ENCODE results near the gene SH3PXD2A. TPM values are rescaled to one million over a fixed set of nuclear protein-coding genes. Genes with fewer than 3 reads are reported as not detected.

The SH3PXD2A gene
- total and polyA plus RNA-seq, 2 donors (not counting 1 experiment from before 2014, with no cell fraction given): 3.2 to 33.5 TPM

GRCh38 chr10:103767756-103768155, 87.6 kb downstream of the SH3PXD2A start:
- intact Hi-C loops (cut with micrococcal nuclease): no loop called here
- Histone ChIP-seq H3K79me2 (ENCODE audit: control insufficient read depth, insufficient read depth, low read length) (no peaks in the 10 kb centered on the region), H3K9ac (ENCODE audit: low read length) (no peak overlapping the region), H3K4me3 (ENCODE audit: control extremely low read depth in 1 of 5, extremely low read depth in 1 of 5, insufficient read depth in 1 of 5, low read depth in 2 of 5, low read length in 4 of 5) (no peak overlapping the region), H3K9me3 (ENCODE audit: control extremely low read depth in 1 of 3, control insufficient read depth in 2 of 3, insufficient read depth in 1 of 3, low read length in 2 of 3) (peaks cover 0 to 14% (median 3%) of the 10 kb centered on the region in 3 donors), H3K4me2 (replicated peaks; ENCODE audit: low read depth, low read length, poor library complexity, severe bottlenecking) (no peak overlapping the region), H3K36me3 (replicated peaks in 1 of 2; ENCODE audit: control extremely low read depth in 1 of 2, control insufficient read depth in 1 of 2, extremely low read depth in 1 of 2, insufficient read depth in 2 of 2, low read length in 1 of 2) (no peaks in the 10 kb centered on the region), H3K4me1 (ENCODE audit: control insufficient read depth in 2 of 2, insufficient read depth in 2 of 2, low read length in 2 of 2) (peaks cover 60 to 65% of the 10 kb centered on the region in 2 donors), H3K27me3 (replicated peaks in 1 of 4; ENCODE audit: control extremely low read depth in 1 of 4, control insufficient read depth in 3 of 4, insufficient read depth in 4 of 4, low read length in 3 of 4) (no peaks in the 10 kb centered on the region), H4K20me1 (ENCODE audit: control insufficient read depth, insufficient read depth, low read length, poor library complexity, severe bottlenecking) (no peaks in the 10 kb centered on the region), H2AFZ (ENCODE audit: insufficient read depth, low read depth, low read length, poor library complexity, severe bottlenecking) (no peak overlapping the region), H3K27ac (ENCODE audit: low read length in 2 of 2) (no peak overlapping the region)
- peaks cover 68% of the 10 kb centered on the region for H3K4me1 Mint-ChIP-seq
- H3K27ac Mint-ChIP-seq: no peak overlapping the region
- TF ChIP-seq CTCF (IDR thresholded peaks at IDR 0.05) (no peak), EZH2 (IDR thresholded peaks at IDR 0.05; ENCODE audit: borderline replicate concordance, insufficient read depth, low read depth, low read length, poor library complexity, severe bottlenecking) (no peak)
- H3K9me3 Mint-ChIP-seq (ENCODE audit: insufficient read depth): no peaks in the 10 kb centered on the region
- H3K27me3 Mint-ChIP-seq: no peaks in the 10 kb centered on the region
- WGBS (ENCODE audit: insufficient coverage): no CpG with 5 or more reads among the region's 1 CpG
- ATAC-seq (ENCODE audit: low read depth): no peak
- no peak overlapping the region for H3K4me3 Mint-ChIP-seq
- POLR2A ChIA-PET: no interaction called here
- DNase-seq: no peak
- CTCF ChIA-PET: no interaction called here

- CTCF ChIA-PET: no interaction called here
- POLR2A ChIA-PET: no interaction called here
- Histone ChIP-seq H3K27me3 (replicated peaks in 1 of 4; ENCODE audit: control extremely low read depth in 1 of 4, control insufficient read depth in 3 of 4, insufficient read depth in 4 of 4, low read length in 3 of 4) (no peaks in the 10 kb centered on the region), H2AFZ (ENCODE audit: insufficient read depth, low read depth, low read length, poor library complexity, severe bottlenecking) (no peak overlapping the region), H3K4me2 (replicated peaks; ENCODE audit: low read depth, low read length, poor library complexity, severe bottlenecking) (no peak overlapping the region), H3K79me2 (ENCODE audit: control insufficient read depth, insufficient read depth, low read length) (no peaks in the 10 kb centered on the region), H3K4me1 (ENCODE audit: control insufficient read depth in 2 of 2, insufficient read depth in 2 of 2, low read length in 2 of 2) (peaks cover 58% of the 10 kb centered on the region in 2 donors), H3K9me3 (ENCODE audit: control extremely low read depth in 1 of 3, control insufficient read depth in 2 of 3, insufficient read depth in 1 of 3, low read length in 2 of 3) (peaks cover 0 to 14% (median 3%) of the 10 kb centered on the region in 3 donors), H3K9ac (ENCODE audit: low read length) (no peak overlapping the region), H3K27ac (ENCODE audit: low read length in 2 of 2) (no peak overlapping the region), H3K4me3 (ENCODE audit: control extremely low read depth in 1 of 5, extremely low read depth in 1 of 5, insufficient read depth in 1 of 5, low read depth in 2 of 5, low read length in 4 of 5) (no peak overlapping the region), H3K36me3 (replicated peaks in 1 of 2; ENCODE audit: control extremely low read depth in 1 of 2, control insufficient read depth in 1 of 2, extremely low read depth in 1 of 2, insufficient read depth in 2 of 2, low read length in 1 of 2) (no peaks in the 10 kb centered on the region), H4K20me1 (ENCODE audit: control insufficient read depth, insufficient read depth, low read length, poor library complexity, severe bottlenecking) (no peaks in the 10 kb centered on the region)
- WGBS (ENCODE audit: insufficient coverage): 97% methylated on average over 6 of the region's 8 CpGs
- no peaks in the 10 kb centered on the region for H3K9me3 Mint-ChIP-seq (ENCODE audit: insufficient read depth)
- ATAC-seq (ENCODE audit: low read depth) (no peak), DNase-seq (no peak)
- H3K4me1 Mint-ChIP-seq: peaks cover 59% of the 10 kb centered on the region
- no peak overlapping the region for H3K27ac Mint-ChIP-seq
- TF ChIP-seq CTCF (IDR thresholded peaks at IDR 0.05): no peak
- TF ChIP-seq EZH2 (IDR thresholded peaks at IDR 0.05; ENCODE audit: borderline replicate concordance, insufficient read depth, low read depth, low read length, poor library complexity, severe bottlenecking): no peak
- intact Hi-C loops (cut with micrococcal nuclease): no loop called here
- no peaks in the 10 kb centered on the region for H3K27me3 Mint-ChIP-seq
- H3K4me3 Mint-ChIP-seq: no peak overlapping the region
Measured at GRCh38 chr10:103766751-103767505, 88.4 kb downstream of the SH3PXD2A start.
